ENCODE data around the gene PKIB. TPM values are rescaled to one million over a fixed set of nuclear protein-coding genes. Genes with fewer than 3 reads are reported as not detected.

PKIB gene
- total and polyA plus RNA-seq, 8 donors = 1.2 to 2.7 (median 2.2) TPM

GRCh38 chr6:122567034-122567433 lies 43.2 kb upstream of the PKIB start:
- Histone ChIP-seq H3K4me3 (no peak overlapping the region), H3K4me1 (no peaks in the 10 kb centered on the region), H3K9me3 (peaks cover 0 to 3% of the 10 kb centered on the region in 2 donors), H3K27ac (no peak overlapping the region), H3K27me3 (no peaks in the 10 kb centered on the region), H3K36me3 (no peaks in the 10 kb centered on the region)
- ATAC-seq = no peak
- intact Hi-C loops (cut with DNase I) = no loop called here
- no peak for TF ChIP-seq CTCF (IDR thresholded peaks at IDR 0.05)
- DNase-seq = no peak

- no peak overlapping the region for H3K27ac ChIP-seq
- no peak for ATAC-seq
These were observed 41.9 kb upstream of the PKIB start for GRCh38 chr6:122568350-122568749.

GRCh38 chr6:122568797-122569221 lies 41.4 kb upstream of the PKIB start:
- Histone ChIP-seq H3K27me3 (no peaks in the 10 kb centered on the region), H3K4me3 (no peak overlapping the region), H3K27ac (no peak overlapping the region), H3K4me1 (no peaks in the 10 kb centered on the region), H3K9me3 (no peaks in the 10 kb centered on the region), H3K36me3 (no peaks in the 10 kb centered on the region)
- no peak for TF ChIP-seq CTCF (IDR thresholded peaks at IDR 0.05)
- intact Hi-C loops (cut with DNase I) = no loop called here
- no peak for DNase-seq
- no peak for ATAC-seq

More at GRCh38 chr6:122568350-122568749, 41.9 kb upstream of the PKIB start:
- H3K9me3 ChIP-seq = no peaks in the 10 kb centered on the region
- TF ChIP-seq CTCF (IDR thresholded peaks at IDR 0.05) = no peak
- no peak overlapping the region for H3K4me3 ChIP-seq
- no peaks in the 10 kb centered on the region for H3K4me1 ChIP-seq
- intact Hi-C loops (cut with DNase I) = no loop called here
- no peaks in the 10 kb centered on the region for H3K36me3 ChIP-seq
- H3K27me3 ChIP-seq = no peaks in the 10 kb centered on the region
- DNase-seq = no peak

- no peaks in the 10 kb centered on the region for H3K36me3 ChIP-seq
- H3K4me1 ChIP-seq = no peaks in the 10 kb centered on the region
- DNase-seq (no peak), ATAC-seq (no peak)
- no peaks in the 10 kb centered on the region for H3K27me3 ChIP-seq
- H3K4me3 ChIP-seq = no peak overlapping the region
- intact Hi-C loops (cut with DNase I) = no loop called here
- H3K27ac ChIP-seq = no peak overlapping the region
- H3K9me3 ChIP-seq = no peaks in the 10 kb centered on the region
- TF ChIP-seq CTCF (IDR thresholded peaks at IDR 0.05) = no peak
These were observed 40.9 kb upstream of the PKIB start for GRCh38 chr6:122569230-122569771.

GRCh38 chr6:122571888-122572287 lies 38.3 kb upstream of the PKIB start:
- no peak for ATAC-seq
- no peak overlapping the region for H3K27ac ChIP-seq
- H3K4me1 ChIP-seq = no peaks in the 10 kb centered on the region
- peaks cover 0 to 11% of the 10 kb centered on the region in 2 donors for H3K9me3 ChIP-seq
- DNase-seq = no peak
- no peaks in the 10 kb centered on the region for H3K36me3 ChIP-seq
- H3K4me3 ChIP-seq = no peak overlapping the region
- no peaks in the 10 kb centered on the region for H3K27me3 ChIP-seq
- intact Hi-C loops (cut with DNase I) = no loop called here
- TF ChIP-seq CTCF (IDR thresholded peaks at IDR 0.05) = no peak

Data from left lung (tissue), 10 donors.